H9 (cell line): ENCODE results near the gene BEGAIN. TPM values are rescaled to one million over a fixed set of nuclear protein-coding genes. Genes with fewer than 3 reads are reported as not detected.

Experiments
- DNase-seq: peaks from one replicate; pipeline ENCODE4 v3.0.0-alpha.2; 2017
- H2AFZ ChIP-seq: one replicate; pipeline ENCODE4 v1.6.1; 2013; ENCODE audit warnings: mild to moderate bottlenecking, low read length, control low read depth, moderate library complexity
- H2AK5ac ChIP-seq: 2 replicates; pipeline ENCODE4 v1.6.1; 2013; ENCODE audit warnings: low read length, control low read depth, mixed read lengths; ENCODE audit not compliant: insufficient read length
- H2BK120ac ChIP-seq: one replicate; pipeline ENCODE4 v1.6.1; 2013; ENCODE audit warnings: low read depth, mild to moderate bottlenecking, low read length, control low read depth, inconsistent platforms; ENCODE audit not compliant: poor library complexity, severe bottlenecking
- H2BK12ac ChIP-seq: 2 replicates; pipeline ENCODE4 v1.6.1; 2013; ENCODE audit warnings: low read length, control low read depth, mixed read lengths, low read depth; ENCODE audit not compliant: insufficient read length
- H2BK15ac ChIP-seq: 2 replicates; pipeline ENCODE4 v1.6.1; 2013; ENCODE audit warnings: low read depth, low read length, control low read depth
- H2BK20ac ChIP-seq: one replicate; pipeline ENCODE4 v1.6.1; 2013; ENCODE audit warnings: low read depth, mild to moderate bottlenecking, low read length, control low read depth, inconsistent platforms; ENCODE audit not compliant: poor library complexity, severe bottlenecking
- H2BK5ac ChIP-seq: 2 replicates; pipeline ENCODE4 v1.6.1; 2013; ENCODE audit warnings: low read length, control low read depth, mixed read lengths; ENCODE audit not compliant: insufficient read length
- H3K14ac ChIP-seq: 2 replicates; pipeline ENCODE4 v1.6.1; 2013; ENCODE audit warnings: low read length, control low read depth; ENCODE audit not compliant: insufficient read depth
- H3K18ac ChIP-seq: 2 replicates; pipeline ENCODE4 v1.6.1; 2013; ENCODE audit warnings: low read depth, mild to moderate bottlenecking, mixed read lengths, low read length, control low read depth; ENCODE audit not compliant: insufficient read length
- H3K23ac ChIP-seq: 2 replicates; pipeline ENCODE4 v1.6.1; 2013; ENCODE audit warnings: low read length, control low read depth, mixed read lengths, low read depth; ENCODE audit not compliant: insufficient read length
- H3K23me2 ChIP-seq: 2 replicates; pipeline ENCODE4 v1.6.1; 2013; ENCODE audit warnings: low read depth, mild to moderate bottlenecking, mixed read lengths, low read length, control low read depth; ENCODE audit not compliant: insufficient read length, poor library complexity, severe bottlenecking
- H3K27ac ChIP-seq: 2 replicates; pipeline ENCODE4 v1.5.1; 2013; ENCODE audit warnings: low read length, control low read depth, mixed read lengths, low read depth; ENCODE audit not compliant: insufficient read length
- H3K27me3 ChIP-seq: 2 replicates; pipeline ENCODE4 v1.6.1; 2013; ENCODE audit warnings: low read length, control low read depth, inconsistent platforms; ENCODE audit not compliant: insufficient read depth
- H3K4ac ChIP-seq: 2 replicates; pipeline ENCODE4 v1.6.1; 2013; ENCODE audit warnings: low read depth, mild to moderate bottlenecking, control low read depth, inconsistent platforms, low read length, moderate library complexity
- H3K4me1 ChIP-seq: 2 replicates; pipeline ENCODE4 v1.6.1; 2013; ENCODE audit warnings: low read length, control low read depth, inconsistent platforms; ENCODE audit not compliant: insufficient read depth
- H3K4me2 ChIP-seq: 2 replicates; pipeline ENCODE4 v1.6.1; 2013; ENCODE audit warnings: low read length, control low read depth, mixed read lengths; ENCODE audit not compliant: insufficient read length, insufficient read depth
- H3K56ac ChIP-seq: 2 replicates; pipeline ENCODE4 v1.6.1; 2013; ENCODE audit warnings: low read depth, mild to moderate bottlenecking, mixed read lengths, low read length, control low read depth; ENCODE audit not compliant: insufficient read length
- H3K79me1 ChIP-seq: 2 replicates; pipeline ENCODE4 v1.6.1; 2013; ENCODE audit warnings: low read depth, mild to moderate bottlenecking, moderate library complexity, low read length, control low read depth, inconsistent platforms; ENCODE audit not compliant: insufficient read depth, poor library complexity, severe bottlenecking
- H3K79me2 ChIP-seq: 2 replicates; pipeline ENCODE4 v1.6.1; 2013; ENCODE audit warnings: low read length, control low read depth, inconsistent platforms; ENCODE audit not compliant: insufficient read depth
- H3K9ac ChIP-seq: 2 replicates; pipeline ENCODE4 v1.6.1; 2013; ENCODE audit warnings: low read length, control low read depth, mixed read lengths; ENCODE audit not compliant: insufficient read length; ENCODE audit errors: extremely low read depth
- H3K9me3 ChIP-seq: one replicate; pipeline ENCODE4 v1.6.1; 2013; ENCODE audit warnings: low read depth, low read length, inconsistent platforms; ENCODE audit not compliant: control insufficient read depth
- H3T11ph ChIP-seq: one replicate; pipeline ENCODE4 v1.6.1; 2013; ENCODE audit warnings: mild to moderate bottlenecking, low read length, control low read depth, inconsistent platforms
- H4K20me1 ChIP-seq: one replicate; pipeline ENCODE4 v1.6.1; 2013; ENCODE audit not compliant: control insufficient read depth, insufficient read length, insufficient read depth
- H4K5ac ChIP-seq: 2 replicates; pipeline ENCODE4 v1.6.1; 2013; ENCODE audit warnings: low read depth, mild to moderate bottlenecking, mixed read lengths, low read length, control low read depth; ENCODE audit not compliant: insufficient read length
- H4K8ac ChIP-seq: replicated peaks from 2 replicates; pipeline ENCODE4 v1.6.1; 2013; ENCODE audit warnings: low read length, control low read depth, mixed read lengths, low read depth; ENCODE audit not compliant: insufficient read length
- H4K91ac ChIP-seq: 2 replicates; pipeline ENCODE4 v1.6.1; 2013; ENCODE audit warnings: low read depth, mild to moderate bottlenecking, moderate library complexity, mixed read lengths, low read length, control low read depth; ENCODE audit not compliant: insufficient read length
- H3K27ac Mint-ChIP-seq, 3 experiments: 2 replicates in 2 of 3; 3 replicates in 1 of 3; pipeline ENCODE4 v1.8.0; 2020 to 2021; ENCODE audit warnings: mixed read lengths in 3 of 3, mild to moderate bottlenecking in 1 of 3, moderate library complexity in 1 of 3
- H3K27me3 Mint-ChIP-seq: 2 replicates; pipeline ENCODE4 v1.8.0; 2021; ENCODE audit warnings: low read depth, mild to moderate bottlenecking, moderate library complexity, mixed read lengths
- H3K36me3 Mint-ChIP-seq, 3 experiments: 2 replicates in 2 of 3; 3 replicates in 1 of 3; pipeline ENCODE4 v1.8.0; 2020 to 2021; ENCODE audit warnings: low read depth in 3 of 3, mixed read lengths in 3 of 3; ENCODE audit not compliant: insufficient read depth in 1 of 3
- H3K4me1 Mint-ChIP-seq, 2 experiments: 2 replicates each; pipeline ENCODE4 v1.8.0; 2020; ENCODE audit warnings: mixed read lengths in 2 of 2
- H3K4me3 Mint-ChIP-seq, 2 experiments: 2 replicates in 1 of 2; 3 replicates in 1 of 2; pipeline ENCODE4 v1.8.0; 2020 to 2021; ENCODE audit warnings: mild to moderate bottlenecking in 2 of 2, mixed read lengths in 2 of 2, moderate library complexity in 1 of 2
- H3K9me3 Mint-ChIP-seq, 2 experiments: 2 replicates in 1 of 2; 3 replicates in 1 of 2; pipeline ENCODE4 v1.8.0; 2020; ENCODE audit warnings: mild to moderate bottlenecking in 2 of 2, mixed read lengths in 2 of 2, moderate library complexity in 1 of 2
- CTCF ChIP-seq: fragments of 200-600 bp; sonication (generic); conservative IDR thresholded peaks from 3 replicates; pipeline ENCODE4 v1.8.0; 2021; ENCODE audit warnings: antibody characterized with exemption, mild to moderate bottlenecking
- WGBS: extraction: QIAGEN DNeasy Blood & Tissue Kit; methylation state at CpG from one replicate; pipeline ENCODE4 v1.1.7; 2013; ENCODE audit warnings: missing lambda C conversion rate, low lambda C conversion rate, mixed read lengths; ENCODE audit not compliant: insufficient read length; ENCODE audit errors: extremely low coverage; 5-methylcytosine and 5-hydroxymethylcytosine counted together
- total RNA-seq: library from RNA; stranded (reverse); gene quantifications from 2 replicates; pipeline ENCODE4 v1.2.1, GENCODE V29; 2021

Gene BEGAIN
- total RNA-seq, 1 experiment from 2014 or later, result 2.6 TPM

GRCh38 chr14:100567877-100568163, 19.4 kb downstream of the BEGAIN start:
- Mint-ChIP-seq H3K27me3 (peaks cover 83% of the 10 kb centered on the region), H3K4me3 (peak overlapping the region in 1 of 2 experiments; percentile 68; a peak in 2 of 5 replicates), H3K27ac (no peak overlapping the region), H3K36me3 (no peaks in the 10 kb centered on the region; a peak in 1 of 7 replicates), H3K4me1 (peaks cover 10 to 25% of the 10 kb centered on the region in 2 experiments), H3K9me3 (no peaks in the 10 kb centered on the region)
- no peak overlapping the region for H2BK20ac ChIP-seq
- H4K91ac ChIP-seq, result no peak overlapping the region
- H2AFZ ChIP-seq, result no peak overlapping the region
- H3K23ac ChIP-seq, result no peak overlapping the region
- no peak overlapping the region for H3K4ac ChIP-seq
- H3K79me1 ChIP-seq, result no peaks in the 10 kb centered on the region
- no peak overlapping the region for H3T11ph ChIP-seq
- no peak overlapping the region for H2BK12ac ChIP-seq
- H3K27me3 ChIP-seq, result peaks cover 15% of the 10 kb centered on the region
- no peak for TF ChIP-seq CTCF
- H3K79me2 ChIP-seq, result no peaks in the 10 kb centered on the region
- no peak overlapping the region for H2BK15ac ChIP-seq
- peaks cover 2% of the 10 kb centered on the region; the same call in 1 of the 2 replicates for H3K4me1 ChIP-seq
- no peak overlapping the region for H2AK5ac ChIP-seq
- no peaks in the 10 kb centered on the region for H3K9me3 ChIP-seq
- H4K5ac ChIP-seq, result no peak overlapping the region
- no peak overlapping the region for H3K9ac ChIP-seq
- no peak overlapping the region for H2BK120ac ChIP-seq
- no CpG with 5 or more reads among the region's 42 CpGs for WGBS
- H3K18ac ChIP-seq, result no peak overlapping the region
- peaks cover 8% of the 10 kb centered on the region for H3K23me2 ChIP-seq
- no peak overlapping the region for H2BK5ac ChIP-seq
- H3K14ac ChIP-seq, result no peak overlapping the region
- H3K56ac ChIP-seq, result no peak overlapping the region
- no peak for DNase-seq
- H4K8ac ChIP-seq, result no peak overlapping the region
- no peak overlapping the region for H3K27ac ChIP-seq
- no peaks in the 10 kb centered on the region for H4K20me1 ChIP-seq
- peak overlapping the region; percentile 71 for H3K4me2 ChIP-seq
